GM19395 (cell line): ENCODE measurements around the gene CLEC20A.

Source experiments
- ATAC-seq: cut with Tn5 transposase; IDR thresholded peaks from one replicate; pipeline ENCODE4 v1.9.1; 2021; ENCODE audit warnings: mild to moderate bottlenecking, moderate library complexity; ENCODE audit not compliant: unreplicated experiment

Gene CLEC20A

DNA sequence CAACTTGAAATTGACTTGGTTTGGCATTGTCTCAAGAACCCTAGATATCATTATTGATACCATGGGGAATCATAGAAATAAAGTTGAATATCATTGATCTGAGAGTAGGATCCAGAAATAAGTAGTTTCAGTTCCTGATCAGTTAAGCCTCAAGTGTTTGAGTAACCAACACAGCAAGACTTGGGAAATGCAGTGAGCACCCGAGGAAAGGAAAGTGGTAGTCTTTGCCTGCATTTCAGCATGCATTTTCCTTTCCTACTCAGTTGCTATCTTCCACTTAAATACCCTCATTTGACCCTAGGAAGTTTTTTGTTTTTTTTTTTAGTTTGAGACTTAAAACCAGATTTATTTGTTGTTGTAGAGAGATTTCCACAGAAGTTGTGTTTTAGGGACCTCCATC lies 18.9 kb downstream of the CLEC20A start:
- ATAC-seq: no peak

DNA sequence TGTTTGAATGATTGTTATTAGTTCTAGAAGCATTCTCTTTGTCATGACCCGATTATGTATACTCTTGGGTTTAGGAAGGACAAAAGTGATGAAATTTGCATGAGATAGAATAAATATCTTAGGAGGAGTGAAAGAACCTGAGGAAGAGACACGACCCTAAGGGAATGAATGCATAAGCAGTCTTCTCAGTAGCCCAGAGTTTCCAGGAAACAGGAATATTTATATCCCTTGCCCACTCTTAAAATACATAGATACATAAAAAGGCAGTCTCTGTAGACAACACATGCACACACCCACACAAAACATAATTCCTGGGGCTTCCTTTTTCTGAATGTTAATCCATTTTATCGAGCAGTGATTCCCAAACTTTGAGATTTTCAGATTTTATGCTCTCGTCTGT lies 19.4 kb downstream of the CLEC20A start:
- ATAC-seq: no peak

DNA sequence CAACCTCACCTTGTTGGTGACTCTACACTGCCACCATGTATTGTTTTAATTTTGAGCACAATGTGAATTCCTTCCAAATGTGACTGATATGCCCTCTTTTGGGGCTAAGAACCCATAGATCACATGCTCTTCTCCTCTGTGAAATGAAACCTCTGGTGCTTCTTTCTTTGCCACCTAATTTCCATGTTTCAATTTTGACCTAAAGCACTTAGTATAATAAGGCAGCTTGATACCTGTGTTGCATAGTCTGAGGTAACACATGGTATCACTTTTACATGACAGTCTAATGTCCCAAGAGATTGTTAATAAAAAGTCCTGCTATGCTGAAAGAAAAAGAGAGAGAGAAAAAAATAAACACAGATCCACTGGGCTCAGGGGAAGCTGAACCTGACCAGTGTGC lies 24.2 kb downstream of the CLEC20A start:
- no peak for ATAC-seq

DNA sequence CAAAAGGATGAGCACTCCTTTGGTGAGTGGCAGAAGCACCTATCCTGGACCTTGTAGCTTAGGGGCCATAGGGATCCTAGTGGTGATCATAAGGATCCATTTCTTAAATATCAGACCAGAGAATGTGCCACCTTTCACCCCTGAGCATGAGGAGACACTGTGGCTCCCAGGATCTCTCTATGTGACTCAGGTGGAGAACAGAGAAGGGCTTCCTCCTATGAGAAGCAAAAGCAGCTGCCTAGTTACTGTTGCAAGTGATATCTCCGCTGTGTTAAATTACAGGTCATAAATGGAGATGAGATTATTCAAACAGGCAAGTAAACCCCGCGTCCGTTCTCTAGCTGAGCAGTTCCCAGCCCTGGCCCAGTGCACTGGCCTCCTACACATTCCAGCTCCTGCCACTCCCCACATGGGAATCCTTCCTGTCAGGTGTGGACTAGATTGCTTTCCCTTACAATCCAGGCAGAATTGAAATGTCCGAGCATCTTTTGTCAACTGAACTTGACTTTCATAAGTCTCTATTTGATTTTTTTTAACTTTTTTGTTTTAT lies 26.3 kb downstream of the CLEC20A start:
- ATAC-seq: no peak

DNA sequence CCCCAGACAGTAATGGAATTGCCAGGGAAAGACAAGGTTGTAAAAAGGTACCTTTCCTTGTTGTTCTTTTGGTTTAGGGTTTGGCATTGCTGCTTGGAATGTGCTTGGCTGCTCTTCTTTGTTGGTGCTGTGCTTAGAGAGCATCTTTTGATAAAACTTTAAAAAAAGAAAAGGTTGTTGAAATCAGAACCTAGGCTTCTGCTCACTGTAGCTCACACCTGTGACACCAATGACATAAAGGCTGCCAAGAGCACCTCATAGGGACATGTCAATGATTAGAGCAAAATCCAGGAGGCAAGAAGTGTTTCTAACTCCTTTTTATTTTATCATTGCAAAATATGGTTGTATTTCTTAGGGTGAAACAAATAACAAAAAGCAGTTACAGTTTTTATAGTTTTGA lies 28.9 kb downstream of the CLEC20A start:
- no peak for ATAC-seq

DNA sequence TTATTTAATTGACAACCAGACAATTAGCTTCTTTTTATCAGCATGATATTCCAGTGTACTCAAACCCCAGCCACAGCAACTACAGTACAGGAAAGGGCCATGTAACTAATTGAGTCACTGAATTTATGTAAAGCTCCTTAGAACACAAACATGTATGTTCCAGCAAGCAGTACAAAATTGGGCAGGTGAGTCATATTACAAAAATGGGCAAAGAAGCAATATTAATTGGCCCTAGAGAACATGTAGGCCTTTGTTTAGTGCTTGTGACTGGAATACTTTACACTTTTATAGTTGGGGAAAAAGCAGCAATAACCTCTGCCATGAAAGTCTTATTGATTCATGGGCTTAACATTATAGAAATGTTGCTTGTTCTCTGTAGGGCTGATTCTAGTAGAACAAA lies 31.8 kb downstream of the CLEC20A start:
- no peak for ATAC-seq

DNA sequence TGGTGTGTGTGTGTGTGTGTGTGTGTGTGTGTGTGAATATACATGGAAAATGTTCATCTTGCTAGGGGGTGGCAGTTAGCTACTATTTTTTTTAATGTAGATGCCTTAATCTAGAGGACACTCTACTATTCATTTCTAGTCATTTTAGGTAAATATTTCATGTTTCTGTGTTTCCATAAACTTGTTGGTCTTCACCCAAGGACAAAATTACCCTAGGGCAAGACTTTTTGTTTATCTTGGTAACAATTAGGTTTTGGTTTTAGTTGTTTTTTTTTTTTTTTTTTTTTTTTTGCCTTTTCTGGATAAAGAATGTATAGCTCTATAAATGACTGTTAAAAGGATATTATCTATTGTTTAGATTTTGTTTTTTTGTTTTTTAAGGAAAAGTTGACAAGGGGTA lies 32.2 kb downstream of the CLEC20A start:
- no peak for ATAC-seq

DNA sequence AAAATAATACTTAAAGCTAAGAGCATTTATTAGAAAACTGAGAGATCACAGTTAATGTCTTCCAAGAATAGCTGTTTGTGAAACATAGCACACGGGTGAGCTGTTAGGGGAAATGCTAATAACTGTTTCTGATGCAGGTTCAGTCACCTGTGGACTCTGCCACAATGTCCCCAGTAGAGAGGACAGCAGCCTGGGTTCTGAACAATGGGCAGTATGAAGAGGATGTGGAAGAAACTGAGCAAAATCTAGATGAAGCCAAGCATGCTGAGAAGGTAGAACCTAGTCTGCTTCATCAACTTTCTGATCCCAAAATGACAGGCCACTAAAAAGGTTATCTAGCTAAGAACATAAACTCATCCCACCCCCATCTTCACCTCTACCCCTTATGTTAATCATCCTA lies 32.6 kb downstream of the CLEC20A start:
- no peak for ATAC-seq

DNA sequence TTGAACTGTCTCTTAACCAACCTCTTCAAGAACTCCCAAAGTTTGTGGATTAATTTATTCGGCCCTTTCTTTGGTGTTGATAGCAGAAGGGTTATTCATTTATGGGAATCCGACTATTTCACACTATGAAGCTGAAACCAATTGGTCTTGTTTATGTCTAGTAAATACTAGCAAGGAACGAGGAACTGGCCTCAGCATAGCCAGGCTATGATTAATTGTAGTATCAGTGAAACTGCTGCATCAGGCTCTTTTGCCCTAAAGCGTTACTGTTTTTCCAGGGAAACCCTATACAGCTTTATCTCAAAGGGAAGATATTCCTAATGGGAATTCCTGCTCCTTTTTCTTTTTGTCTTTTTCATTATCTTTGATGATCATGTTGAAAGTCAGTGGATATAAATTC lies 35.1 kb downstream of the CLEC20A start:
- ATAC-seq: no peak

DNA sequence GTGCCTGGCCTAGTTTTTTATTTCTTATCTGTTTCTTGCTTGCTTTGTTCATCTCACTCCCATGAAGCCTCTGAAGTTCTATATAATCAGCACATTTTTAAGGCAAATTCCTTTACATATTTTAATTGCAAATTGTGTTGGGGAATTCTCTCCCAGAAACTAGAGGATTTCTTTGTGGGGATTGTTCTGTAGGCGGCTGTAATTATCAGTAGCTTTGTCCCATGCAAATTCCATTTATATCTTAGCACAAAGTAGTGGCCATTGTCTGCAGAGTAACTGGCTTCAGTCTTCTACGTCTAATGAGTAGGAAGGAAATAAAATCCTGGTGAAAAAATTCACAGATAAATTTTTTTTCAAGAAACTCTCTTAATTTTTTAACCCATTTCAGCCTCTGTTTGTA lies 35.7 kb downstream of the CLEC20A start:
- ATAC-seq: no peak

DNA sequence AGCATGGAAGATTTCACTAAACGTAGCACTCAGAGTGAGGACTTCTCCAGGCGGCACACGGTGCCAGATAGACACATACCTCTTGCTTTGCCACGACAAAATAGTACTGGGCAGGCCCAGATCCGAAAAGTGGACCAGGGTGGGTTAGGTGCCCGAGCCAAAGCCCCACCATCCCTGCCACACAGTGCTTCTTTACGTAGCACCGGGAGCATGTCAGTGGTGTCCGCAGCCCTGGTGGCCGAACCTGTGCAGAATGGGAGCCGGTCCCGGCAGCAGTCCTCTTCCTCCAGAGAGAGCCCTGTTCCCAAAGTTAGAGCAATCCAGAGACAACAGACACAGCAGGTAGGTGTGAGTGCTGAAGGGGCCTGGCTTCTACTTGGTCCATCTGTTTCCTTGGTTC lies 38.6 kb downstream of the CLEC20A start:
- no peak for ATAC-seq

DNA sequence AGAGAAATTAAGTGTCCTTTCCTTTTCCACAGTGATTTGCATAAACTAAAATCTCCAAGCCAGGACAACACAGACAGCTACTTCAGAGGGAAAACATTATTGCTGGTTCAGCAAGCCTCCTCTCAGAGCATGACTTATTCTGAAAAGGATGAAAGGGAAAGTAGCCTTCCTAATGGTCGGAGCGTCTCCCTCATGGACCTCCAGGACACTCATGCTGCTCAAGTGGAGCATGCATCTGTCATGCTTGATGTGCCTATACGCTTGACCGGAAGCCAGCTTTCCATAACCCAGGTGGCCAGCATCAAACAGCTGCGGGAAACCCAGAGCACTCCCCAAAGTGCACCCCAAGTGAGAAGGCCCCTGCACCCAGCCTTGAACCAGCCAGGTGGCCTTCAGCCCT lies 39.1 kb downstream of the CLEC20A start:
- no peak for ATAC-seq

DNA sequence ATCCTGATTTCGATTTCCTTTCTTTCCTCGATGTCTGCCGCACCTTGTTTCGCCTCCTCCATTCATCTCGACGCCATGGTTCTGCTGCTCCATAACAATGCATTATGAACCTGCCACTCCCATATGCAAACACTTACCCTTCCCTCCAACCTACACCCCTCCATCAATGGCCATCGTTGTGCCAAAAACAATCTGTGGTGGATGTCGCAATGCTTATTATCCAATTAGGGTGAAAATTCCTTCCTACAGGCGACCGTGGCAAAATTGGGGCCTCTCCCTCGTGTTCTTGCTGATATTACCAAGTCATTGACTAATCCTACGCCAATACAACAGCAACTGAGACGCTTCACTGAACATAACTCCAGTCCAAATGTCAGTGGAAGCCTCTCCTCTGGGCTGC lies 40.3 kb downstream of the CLEC20A start:
- ATAC-seq: no peak

DNA sequence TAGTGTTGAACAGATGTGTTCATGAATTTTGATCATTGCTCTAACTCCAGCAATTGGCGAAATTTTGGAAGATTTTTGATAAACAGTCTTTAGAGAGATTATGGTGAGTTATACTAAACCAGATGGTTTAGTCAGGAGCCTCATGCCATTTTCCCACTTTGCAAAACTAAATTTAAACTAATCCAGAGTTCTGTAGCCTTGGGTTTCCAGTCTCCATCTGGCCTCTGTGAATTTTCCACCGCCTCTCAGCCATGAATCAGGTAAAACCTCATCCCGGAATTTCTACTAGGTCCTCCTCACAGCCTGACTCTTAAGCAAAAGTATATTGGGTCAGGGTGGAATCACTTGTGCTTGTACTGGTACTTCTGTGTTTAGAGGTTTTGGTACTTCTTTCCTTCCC lies 44.8 kb downstream of the CLEC20A start:
- no peak for ATAC-seq

DNA sequence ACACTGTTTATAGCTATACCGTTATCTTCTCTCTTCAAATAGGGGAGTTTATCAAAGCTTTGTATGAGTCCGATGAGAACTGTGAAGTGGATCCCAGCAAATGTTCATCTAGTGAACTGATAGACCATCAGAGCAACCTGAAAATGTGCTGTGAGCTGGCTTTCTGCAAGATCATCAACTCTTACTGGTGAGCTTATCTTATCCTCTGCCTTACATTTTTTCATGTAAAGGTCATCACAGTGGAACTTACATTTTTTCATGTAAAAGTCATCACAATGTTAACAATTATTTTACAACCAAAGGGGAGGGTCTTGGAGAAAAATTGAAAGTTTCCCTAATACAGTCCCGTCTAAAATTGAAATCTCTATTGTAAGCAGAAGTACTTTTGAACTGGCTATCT lies 45.2 kb downstream of the CLEC20A start:
- no peak for ATAC-seq

DNA sequence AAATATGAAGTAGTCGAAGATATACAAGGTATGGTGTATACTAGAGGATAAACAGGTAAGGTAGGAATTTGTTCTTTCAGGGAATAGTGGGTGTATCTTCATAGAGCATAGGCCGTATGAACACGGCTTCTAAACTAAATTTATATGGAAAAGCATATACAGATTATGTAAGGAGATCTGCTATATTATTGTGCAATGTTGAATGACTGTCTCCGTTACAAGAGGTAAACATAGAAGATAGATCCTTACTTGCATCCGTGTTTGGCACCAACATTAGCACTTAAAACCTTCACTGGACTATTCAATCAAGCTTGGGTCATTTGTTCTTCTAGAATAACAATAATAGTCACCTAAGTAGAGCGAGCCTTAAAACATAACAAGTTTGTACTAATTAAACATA lies 45.9 kb downstream of the CLEC20A start:
- no peak for ATAC-seq

DNA sequence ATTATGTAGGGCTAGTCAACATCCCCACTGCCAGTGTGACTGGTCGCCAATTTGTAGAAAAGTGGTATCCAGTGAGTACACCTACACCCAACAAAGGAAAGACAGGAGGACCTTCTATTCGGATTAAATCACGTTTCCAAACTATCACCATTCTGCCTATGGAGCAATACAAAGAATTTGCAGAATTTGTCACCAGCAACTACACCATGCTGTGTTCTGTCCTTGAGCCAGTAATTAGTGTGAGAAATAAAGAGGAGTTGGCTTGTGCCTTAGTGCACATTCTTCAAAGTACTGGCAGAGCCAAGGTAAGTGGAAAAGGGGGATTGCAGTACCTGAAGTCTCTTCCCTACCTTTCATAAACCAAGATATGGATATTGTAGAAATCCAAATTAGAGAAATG lies 53.8 kb downstream of the CLEC20A start:
- no peak for ATAC-seq

DNA sequence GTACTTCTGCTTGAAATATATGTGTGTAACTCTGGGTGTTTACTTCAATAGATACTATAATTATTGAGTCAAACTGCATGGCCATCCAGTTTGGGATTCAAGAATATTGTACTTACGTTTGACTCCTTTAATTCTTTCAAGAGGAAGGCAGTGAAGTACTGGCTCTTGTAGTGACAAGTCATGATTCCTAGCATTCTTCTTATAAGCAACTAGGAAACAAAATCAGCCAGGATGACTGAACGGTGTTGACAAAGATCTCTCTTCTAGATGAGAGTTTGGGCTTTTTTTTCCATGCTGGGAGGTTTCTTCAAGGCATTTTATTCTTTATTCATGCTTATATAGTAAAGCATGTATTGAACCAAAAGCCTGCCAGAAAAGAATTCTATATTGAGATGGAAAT lies 58.3 kb downstream of the CLEC20A start:
- ATAC-seq: no peak

DNA sequence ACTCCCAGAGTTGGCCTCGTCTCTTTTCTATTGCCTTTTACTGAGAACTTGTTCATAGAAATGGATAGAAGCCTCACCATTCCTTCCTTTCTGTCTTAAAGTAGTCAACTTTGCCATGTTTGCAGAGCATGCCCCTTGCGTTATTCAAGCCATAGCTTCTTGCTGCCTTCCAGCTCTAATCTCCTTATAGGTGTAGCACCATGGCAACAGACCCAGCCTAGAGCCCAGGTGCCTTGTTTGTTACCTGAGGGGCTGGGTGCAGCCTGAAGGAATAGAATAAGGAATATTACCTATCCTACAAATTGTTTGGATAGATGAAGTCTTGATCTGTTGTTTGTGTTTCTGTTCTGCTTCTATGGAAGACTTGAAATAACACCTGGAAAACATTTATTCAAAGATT lies 59.9 kb downstream of the CLEC20A start:
- ATAC-seq: no peak

DNA sequence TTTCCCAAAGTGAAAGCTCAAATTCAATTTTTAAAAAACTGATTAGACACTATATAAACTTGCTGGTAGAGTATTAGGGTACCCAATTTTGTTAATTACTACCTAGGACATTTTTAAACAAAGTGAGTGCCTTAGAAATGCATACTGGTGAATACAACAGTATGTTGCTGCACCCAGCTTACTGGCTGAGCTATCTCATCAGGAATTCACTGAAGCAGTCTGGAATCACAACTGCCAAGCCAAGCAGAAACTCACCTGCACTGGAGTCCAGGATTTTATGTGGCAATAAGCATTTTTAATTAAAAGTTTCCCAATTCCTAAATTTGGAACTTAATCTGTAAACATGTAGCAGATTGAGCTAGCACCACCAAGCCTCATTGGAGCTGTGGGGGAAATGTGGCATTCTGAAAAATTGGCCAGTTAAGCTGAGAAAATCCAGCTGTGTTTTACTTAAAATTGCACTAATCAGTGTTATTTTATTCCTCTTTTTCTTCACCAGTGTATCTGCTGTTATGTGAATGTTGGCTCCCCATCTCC lies 61.8 kb downstream of the CLEC20A start:
- no peak for ATAC-seq

DNA sequence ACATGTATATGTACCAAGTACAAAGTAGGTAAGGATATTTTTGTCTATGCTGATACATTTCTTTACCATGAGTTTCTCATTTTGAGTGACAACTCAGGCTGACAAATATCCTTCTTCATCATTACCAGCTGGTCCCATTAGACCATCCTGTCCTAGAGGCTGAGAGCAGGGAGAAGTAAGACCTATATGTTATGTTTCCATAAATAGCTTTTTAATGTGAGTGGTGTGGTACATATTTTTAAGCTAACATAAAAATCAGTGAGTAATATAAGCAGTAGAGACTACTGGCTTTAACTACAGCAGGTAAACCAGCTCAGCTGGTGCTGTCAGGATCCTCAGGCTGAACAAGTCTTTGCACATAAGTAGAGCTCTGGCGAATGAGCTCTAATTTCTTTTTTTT lies 62.4 kb downstream of the CLEC20A start:
- no peak for ATAC-seq
